Breast epithelium (tissue), 3 donors: ENCODE data around the gene WSB1.

Experiments
- POLR2A ChIP-seq: fragments of 450-650 bp; IDR thresholded peaks from one replicate; pipeline ENCODE4 v1.6.1; 2016; ENCODE audit warnings: antibody characterized with exemption, mild to moderate bottlenecking, moderate library complexity
- TF ChIP-seq, protein P1 (sequence below), 3 donors: fragments of 450-650 bp; IDR thresholded peaks; one replicate each; pipeline ENCODE4 v1.5.1; 2016 to 2017; ENCODE audit warnings: antibody characterized with exemption in 3 of 3, mild to moderate bottlenecking in 3 of 3, moderate library complexity in 3 of 3

DNA sequence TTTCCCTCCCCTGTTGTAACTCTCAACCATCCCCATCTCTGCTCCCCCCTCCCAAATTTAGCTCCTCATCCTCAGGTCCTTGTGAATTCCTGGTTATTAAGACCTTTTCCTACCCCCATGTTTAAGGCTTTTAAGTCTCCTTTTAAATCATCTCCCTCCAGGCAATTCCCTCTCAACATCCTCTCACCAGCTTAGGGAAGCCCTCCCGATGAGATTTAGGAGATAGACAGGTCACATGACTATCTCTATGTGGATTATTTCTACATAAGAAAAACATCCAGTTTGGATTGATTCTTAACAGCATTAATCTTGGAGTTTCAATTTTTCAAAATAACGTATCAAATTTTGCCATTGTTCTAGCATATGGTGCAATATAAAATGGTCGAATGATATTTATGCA is 12.5 kb upstream of the WSB1 start:
- no peak for TF ChIP-seq POLR2A
- TF ChIP-seq, protein P1, sequence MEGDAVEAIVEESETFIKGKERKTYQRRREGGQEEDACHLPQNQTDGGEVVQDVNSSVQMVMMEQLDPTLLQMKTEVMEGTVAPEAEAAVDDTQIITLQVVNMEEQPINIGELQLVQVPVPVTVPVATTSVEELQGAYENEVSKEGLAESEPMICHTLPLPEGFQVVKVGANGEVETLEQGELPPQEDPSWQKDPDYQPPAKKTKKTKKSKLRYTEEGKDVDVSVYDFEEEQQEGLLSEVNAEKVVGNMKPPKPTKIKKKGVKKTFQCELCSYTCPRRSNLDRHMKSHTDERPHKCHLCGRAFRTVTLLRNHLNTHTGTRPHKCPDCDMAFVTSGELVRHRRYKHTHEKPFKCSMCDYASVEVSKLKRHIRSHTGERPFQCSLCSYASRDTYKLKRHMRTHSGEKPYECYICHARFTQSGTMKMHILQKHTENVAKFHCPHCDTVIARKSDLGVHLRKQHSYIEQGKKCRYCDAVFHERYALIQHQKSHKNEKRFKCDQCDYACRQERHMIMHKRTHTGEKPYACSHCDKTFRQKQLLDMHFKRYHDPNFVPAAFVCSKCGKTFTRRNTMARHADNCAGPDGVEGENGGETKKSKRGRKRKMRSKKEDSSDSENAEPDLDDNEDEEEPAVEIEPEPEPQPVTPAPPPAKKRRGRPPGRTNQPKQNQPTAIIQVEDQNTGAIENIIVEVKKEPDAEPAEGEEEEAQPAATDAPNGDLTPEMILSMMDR (IDR thresholded peaks at IDR 0.05): no peak
